ENCODE results near the gene SMG6.

Gene SMG6

GRCh38 chr17:2222301-2222700 lies 81.3 kb downstream of the SMG6 start:
- H3K4me3 ChIP-seq (ENCODE audit: low read depth, low read length): no peak overlapping the region
- H3K27me3 ChIP-seq (ENCODE audit: control insufficient read depth, insufficient read depth, low read length): no peaks in the 10 kb centered on the region
- H3K9me3 ChIP-seq (ENCODE audit: control insufficient read depth, insufficient read depth, low read length): no peaks in the 10 kb centered on the region
- H3K4me1 ChIP-seq (ENCODE audit: control insufficient read depth, insufficient read depth, low read length): no peaks in the 10 kb centered on the region
- H3K9ac ChIP-seq (ENCODE audit: low read depth, low read length): no peak overlapping the region
- H3K36me3 ChIP-seq (ENCODE audit: control insufficient read depth, insufficient read depth, low read length): no peaks in the 10 kb centered on the region

DNA sequence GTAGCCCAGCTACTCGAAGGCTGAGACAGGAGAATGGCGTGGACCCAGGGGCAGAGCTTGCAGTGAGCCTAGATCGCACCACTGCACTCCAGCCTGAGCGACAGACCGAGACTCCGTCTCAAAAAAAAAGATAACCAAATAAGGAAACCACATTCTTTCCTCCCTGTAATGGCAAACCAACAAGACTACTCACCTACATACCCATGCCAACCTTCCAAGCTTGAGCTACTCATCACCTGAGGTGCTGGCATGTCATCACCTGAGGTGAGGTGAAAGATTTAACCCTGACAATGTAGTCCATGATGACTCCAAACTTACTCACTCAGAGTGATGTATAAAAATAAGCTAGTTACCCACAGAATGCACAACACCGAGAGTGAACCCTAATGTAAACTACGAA lies 85.2 kb downstream of the SMG6 start:
- H3K9me3 ChIP-seq (ENCODE audit: control insufficient read depth, insufficient read depth, low read length): no peaks in the 10 kb centered on the region
- no peaks in the 10 kb centered on the region for H3K27me3 ChIP-seq (ENCODE audit: control insufficient read depth, insufficient read depth, low read length)
- H3K4me3 ChIP-seq (ENCODE audit: low read depth, low read length): no peak overlapping the region
- no peak overlapping the region for H3K9ac ChIP-seq (ENCODE audit: low read depth, low read length)
- peaks cover 6% of the 10 kb centered on the region for H3K4me1 ChIP-seq (ENCODE audit: control insufficient read depth, insufficient read depth, low read length)
- no peaks in the 10 kb centered on the region for H3K36me3 ChIP-seq (ENCODE audit: control insufficient read depth, insufficient read depth, low read length)

DNA sequence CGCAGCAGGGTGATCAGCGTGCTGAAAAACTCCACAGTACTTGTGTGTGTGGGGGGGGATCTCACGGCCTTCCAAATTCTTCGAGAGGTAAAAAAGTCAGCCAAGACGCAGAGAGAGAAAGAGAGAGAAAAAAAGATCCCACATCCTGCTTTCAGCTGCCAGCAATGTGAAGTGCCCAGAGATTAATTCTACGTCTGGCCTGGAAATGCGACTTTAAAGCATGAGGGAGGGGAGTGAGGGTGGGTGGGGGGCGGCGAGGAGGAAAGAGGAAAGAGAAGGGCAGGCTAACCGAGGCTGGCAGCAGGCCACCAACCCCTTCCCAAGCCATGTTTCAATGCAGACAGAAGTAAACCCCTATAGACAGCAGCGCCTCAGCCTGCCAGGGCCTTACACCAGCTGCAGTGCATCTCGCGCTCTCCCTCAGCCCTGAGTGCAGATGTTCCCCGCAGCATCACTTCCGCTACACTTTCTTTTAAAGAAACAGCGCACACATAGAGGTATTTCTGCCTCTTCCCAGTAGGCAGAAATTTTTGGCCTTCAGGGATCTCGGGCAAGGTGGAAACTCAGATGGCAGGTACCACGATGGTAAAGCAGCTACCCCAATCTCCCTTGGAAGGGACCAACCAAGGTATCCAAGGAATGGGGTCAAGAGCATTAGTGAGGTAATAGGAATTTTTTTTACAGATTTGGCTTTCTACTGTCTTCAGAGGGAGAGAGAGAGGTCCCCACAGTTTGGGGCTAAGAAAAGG lies 87.8 kb downstream of the SMG6 start:
- Histone ChIP-seq H3K9ac (ENCODE audit: low read depth, low read length) (no peak overlapping the region), H3K27me3 (ENCODE audit: control insufficient read depth, insufficient read depth, low read length) (no peaks in the 10 kb centered on the region), H3K4me1 (ENCODE audit: control insufficient read depth, insufficient read depth, low read length) (peaks cover 6% of the 10 kb centered on the region), H3K4me3 (ENCODE audit: low read depth, low read length) (no peak overlapping the region), H3K9me3 (ENCODE audit: control insufficient read depth, insufficient read depth, low read length) (no peaks in the 10 kb centered on the region), H3K36me3 (ENCODE audit: control insufficient read depth, insufficient read depth, low read length) (no peaks in the 10 kb centered on the region)

DNA sequence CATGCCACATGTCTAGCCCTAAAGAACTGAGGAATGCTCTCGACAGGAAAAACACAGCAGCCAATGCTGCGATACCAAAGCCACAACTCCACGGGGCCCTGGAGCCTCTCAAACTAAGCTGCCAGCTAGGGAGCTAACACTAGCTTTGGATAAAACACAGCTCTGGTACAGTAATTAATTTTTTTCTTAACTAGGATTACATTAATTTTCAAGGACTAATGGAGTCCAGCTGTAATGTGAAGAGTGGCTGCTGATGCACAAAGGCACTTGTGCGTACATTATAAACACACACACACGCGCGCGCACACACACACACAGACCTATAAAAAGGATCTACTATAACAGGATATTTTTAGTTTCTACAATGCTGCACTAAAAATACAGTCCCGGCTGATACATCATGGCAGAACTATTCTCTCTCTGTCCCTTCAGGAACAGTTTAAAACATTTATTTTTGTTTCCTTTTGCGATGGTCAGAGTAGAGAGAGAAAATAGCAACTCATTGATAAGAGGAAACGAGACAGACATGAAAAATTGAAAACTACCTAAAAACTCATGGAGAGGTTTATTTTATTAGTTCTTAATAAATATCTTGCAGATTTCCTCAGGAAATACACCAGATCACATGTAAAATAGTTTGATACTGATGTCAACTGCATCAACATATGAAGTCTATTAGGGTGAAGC lies 88.5 kb downstream of the SMG6 start:
- H3K27me3 ChIP-seq (ENCODE audit: control insufficient read depth, insufficient read depth, low read length): no peaks in the 10 kb centered on the region
- no peak overlapping the region for H3K9ac ChIP-seq (ENCODE audit: low read depth, low read length)
- no peaks in the 10 kb centered on the region for H3K36me3 ChIP-seq (ENCODE audit: control insufficient read depth, insufficient read depth, low read length)
- no peak overlapping the region for H3K4me3 ChIP-seq (ENCODE audit: low read depth, low read length)
- H3K9me3 ChIP-seq (ENCODE audit: control insufficient read depth, insufficient read depth, low read length): no peaks in the 10 kb centered on the region
- H3K4me1 ChIP-seq (ENCODE audit: control insufficient read depth, insufficient read depth, low read length): peaks cover 6% of the 10 kb centered on the region

DNA sequence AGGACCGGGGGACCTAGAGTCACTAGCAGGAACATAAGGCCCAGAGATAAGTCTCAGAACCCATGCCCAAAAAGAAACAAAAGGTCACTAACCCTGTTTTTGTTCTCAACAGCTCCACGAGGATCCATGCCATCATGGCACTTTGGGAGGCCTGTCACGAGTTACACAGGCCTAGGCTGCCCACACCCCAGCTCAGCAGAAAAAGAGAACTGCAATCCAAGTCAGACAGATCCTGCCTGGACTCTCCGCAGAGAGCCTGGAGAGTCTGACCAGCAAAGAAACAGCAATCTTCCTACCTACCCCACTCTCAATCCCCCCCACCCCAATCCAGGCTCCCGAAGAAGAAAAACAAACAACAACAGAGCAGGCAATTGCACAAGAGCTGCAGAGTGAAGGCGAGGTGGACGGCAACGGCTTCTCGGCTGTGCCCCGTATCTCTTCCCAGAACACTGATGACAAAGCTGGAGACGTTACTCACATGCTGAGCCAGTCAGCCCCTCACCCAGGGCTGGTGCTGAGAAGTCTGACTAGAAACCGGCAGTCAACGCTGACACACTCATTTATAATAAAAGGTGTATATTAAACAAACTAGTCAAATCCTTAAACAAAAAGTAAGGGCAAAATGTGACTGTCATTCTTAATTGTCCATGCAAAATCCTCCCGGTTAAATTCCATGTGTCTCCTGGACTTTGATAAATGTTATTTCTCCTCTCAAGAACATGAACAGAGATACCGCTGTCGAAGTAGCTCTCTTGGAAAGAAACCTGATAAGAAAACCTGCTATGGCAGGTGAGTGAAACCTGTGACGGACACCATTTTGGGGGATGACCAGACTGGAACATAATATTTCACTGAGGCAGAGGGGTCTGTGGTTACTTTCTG lies 89.3 kb downstream of the SMG6 start:
- H3K27me3 ChIP-seq (ENCODE audit: control insufficient read depth, insufficient read depth, low read length): no peaks in the 10 kb centered on the region
- H3K9ac ChIP-seq (ENCODE audit: low read depth, low read length): peak overlapping the region; percentile 66
- no peaks in the 10 kb centered on the region for H3K36me3 ChIP-seq (ENCODE audit: control insufficient read depth, insufficient read depth, low read length)
- H3K4me3 ChIP-seq (ENCODE audit: low read depth, low read length): no peak overlapping the region
- H3K9me3 ChIP-seq (ENCODE audit: control insufficient read depth, insufficient read depth, low read length): no peaks in the 10 kb centered on the region
- H3K4me1 ChIP-seq (ENCODE audit: control insufficient read depth, insufficient read depth, low read length): peaks cover 6% of the 10 kb centered on the region

- no peak overlapping the region for H3K4me3 ChIP-seq (ENCODE audit: low read depth, low read length)
- H3K9ac ChIP-seq (ENCODE audit: low read depth, low read length): no peak overlapping the region
- H3K4me1 ChIP-seq (ENCODE audit: control insufficient read depth, insufficient read depth, low read length): peaks cover 6% of the 10 kb centered on the region
- no peaks in the 10 kb centered on the region for H3K27me3 ChIP-seq (ENCODE audit: control insufficient read depth, insufficient read depth, low read length)
- H3K9me3 ChIP-seq (ENCODE audit: control insufficient read depth, insufficient read depth, low read length): no peaks in the 10 kb centered on the region
- no peaks in the 10 kb centered on the region for H3K36me3 ChIP-seq (ENCODE audit: control insufficient read depth, insufficient read depth, low read length)
These were observed 90.2 kb downstream of the SMG6 start for GRCh38 chr17:2213291-2213960.

DNA sequence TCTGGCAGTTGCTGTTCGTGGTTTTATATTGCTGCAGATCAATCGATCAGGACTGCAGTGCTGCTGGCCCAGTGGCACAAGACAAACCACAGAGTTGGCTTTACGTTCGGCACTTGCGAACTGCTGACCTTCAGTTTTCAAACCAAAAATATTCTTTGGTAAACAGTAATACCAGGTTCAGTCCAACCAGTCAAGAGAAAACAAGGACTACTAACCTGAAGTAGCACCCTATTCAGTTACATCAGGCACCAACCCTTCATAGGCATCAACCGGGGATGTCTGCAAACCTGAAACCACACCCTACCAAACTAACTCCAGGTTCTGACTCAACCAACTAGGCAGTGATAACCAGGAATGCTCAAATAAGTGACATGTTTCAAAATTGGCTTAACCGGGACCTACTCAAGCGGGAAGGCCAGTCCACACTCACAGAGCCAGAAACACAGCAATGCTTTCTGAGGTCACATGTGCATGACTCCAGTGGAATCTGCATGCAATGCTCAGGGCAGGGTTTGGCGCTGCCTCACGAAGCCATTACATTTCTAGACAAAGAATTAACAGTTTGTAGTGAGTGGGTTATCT lies 91.1 kb downstream of the SMG6 start:
- H3K9me3 ChIP-seq (ENCODE audit: control insufficient read depth, insufficient read depth, low read length): no peaks in the 10 kb centered on the region
- no peak overlapping the region for H3K9ac ChIP-seq (ENCODE audit: low read depth, low read length)
- peaks cover 6% of the 10 kb centered on the region for H3K4me1 ChIP-seq (ENCODE audit: control insufficient read depth, insufficient read depth, low read length)
- H3K36me3 ChIP-seq (ENCODE audit: control insufficient read depth, insufficient read depth, low read length): no peaks in the 10 kb centered on the region
- H3K4me3 ChIP-seq (ENCODE audit: low read depth, low read length): no peak overlapping the region
- H3K27me3 ChIP-seq (ENCODE audit: control insufficient read depth, insufficient read depth, low read length): no peaks in the 10 kb centered on the region

GRCh38 chr17:2211661-2212399 lies 91.8 kb downstream of the SMG6 start:
- Histone ChIP-seq H3K9me3 (ENCODE audit: control insufficient read depth, insufficient read depth, low read length) (no peaks in the 10 kb centered on the region), H3K4me1 (ENCODE audit: control insufficient read depth, insufficient read depth, low read length) (peaks cover 6% of the 10 kb centered on the region), H3K9ac (ENCODE audit: low read depth, low read length) (no peak overlapping the region), H3K27me3 (ENCODE audit: control insufficient read depth, insufficient read depth, low read length) (no peaks in the 10 kb centered on the region), H3K36me3 (ENCODE audit: control insufficient read depth, insufficient read depth, low read length) (no peaks in the 10 kb centered on the region), H3K4me3 (ENCODE audit: low read depth, low read length) (no peak overlapping the region)

- Histone ChIP-seq H3K4me3 (ENCODE audit: low read depth, low read length) (no peak overlapping the region), H3K9me3 (ENCODE audit: control insufficient read depth, insufficient read depth, low read length) (no peaks in the 10 kb centered on the region), H3K36me3 (ENCODE audit: control insufficient read depth, insufficient read depth, low read length) (no peaks in the 10 kb centered on the region), H3K27me3 (ENCODE audit: control insufficient read depth, insufficient read depth, low read length) (no peaks in the 10 kb centered on the region), H3K4me1 (ENCODE audit: control insufficient read depth, insufficient read depth, low read length) (peaks cover 4% of the 10 kb centered on the region), H3K9ac (ENCODE audit: low read depth, low read length) (no peak overlapping the region)
These were observed 92.9 kb downstream of the SMG6 start for GRCh38 chr17:2210726-2211125.

DNA sequence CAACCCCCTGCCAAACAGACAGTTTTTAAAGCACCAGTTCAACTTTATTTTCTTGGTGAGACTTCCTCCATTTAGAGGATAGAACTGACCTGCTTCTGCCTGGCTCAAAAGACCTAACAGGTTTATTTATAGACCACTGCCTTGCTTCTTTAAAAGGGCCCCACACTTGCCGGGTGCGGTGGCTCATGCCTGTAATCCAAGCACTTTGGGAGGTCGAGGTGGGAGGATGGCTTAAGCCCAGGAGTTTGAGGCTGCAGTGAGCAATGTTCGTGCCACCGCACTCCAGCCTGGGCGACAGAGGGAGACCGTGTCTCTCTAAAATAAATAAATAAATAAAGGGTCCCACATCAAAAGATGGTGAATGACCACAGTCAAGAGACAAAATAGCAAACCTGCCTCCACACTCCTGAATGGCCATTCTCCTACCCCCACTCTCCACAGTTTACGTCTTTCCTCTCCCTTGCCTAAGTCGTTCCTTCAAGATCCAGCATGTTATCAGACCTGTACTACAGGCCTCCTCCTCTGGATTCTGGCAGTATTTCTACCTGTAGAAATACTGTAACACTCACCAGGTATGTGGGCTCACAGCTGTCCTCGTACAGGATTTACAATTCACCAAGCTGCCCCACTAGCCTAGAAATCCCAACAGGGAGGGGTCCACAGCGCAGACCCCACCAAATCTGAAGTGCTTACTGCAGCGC lies 95.6 kb downstream of the SMG6 start:
- no peaks in the 10 kb centered on the region for H3K27me3 ChIP-seq (ENCODE audit: control insufficient read depth, insufficient read depth, low read length)
- H3K9ac ChIP-seq (ENCODE audit: low read depth, low read length): no peak overlapping the region
- H3K4me1 ChIP-seq (ENCODE audit: control insufficient read depth, insufficient read depth, low read length): no peaks in the 10 kb centered on the region
- H3K36me3 ChIP-seq (ENCODE audit: control insufficient read depth, insufficient read depth, low read length): no peaks in the 10 kb centered on the region
- H3K9me3 ChIP-seq (ENCODE audit: control insufficient read depth, insufficient read depth, low read length): no peaks in the 10 kb centered on the region
- no peak overlapping the region for H3K4me3 ChIP-seq (ENCODE audit: low read depth, low read length)

Measured in iPS-15b (cell line).